Erythroblast (primary cell): ENCODE results near the gene RBM22.

Source experiments
- GATA1 ChIP-seq: IDR thresholded peaks from 2 replicates; pipeline ENCODE4 v1.6.1; 2011; ENCODE audit warnings: low read depth, mild to moderate bottlenecking, control low read depth, low read length, moderate library complexity
- POLR2A ChIP-seq: IDR thresholded peaks from 2 replicates; pipeline ENCODE4 v1.6.1; 2011; ENCODE audit warnings: mild to moderate bottlenecking, low read length

- TF ChIP-seq POLR2A, result no peak
- no peak for TF ChIP-seq GATA1
Observed at GRCh38 chr5:150644514-150644913, 56.3 kb downstream of the RBM22 start.
